ENCODE measurements around the gene GHR.

GHR gene

GRCh38 chr5:42689391-42689790 lies 266.2 kb downstream of the GHR start:
- no peak for TF ChIP-seq CTCF (conservative IDR thresholded peaks at IDR 0.05; ENCODE audit: low read depth, low read length)
- DNase-seq (ENCODE audit: low read depth), result no peak

GRCh38 chr5:42691413-42691937 lies 268.2 kb downstream of the GHR start:
- TF ChIP-seq CTCF (conservative IDR thresholded peaks at IDR 0.05; ENCODE audit: low read depth, low read length), result no peak
- peak; percentile 5 for DNase-seq (ENCODE audit: low read depth)
- H3K4me3 ChIP-seq (ENCODE audit: low read depth, low read length), result no peak overlapping the region

More at GRCh38 chr5:42689391-42689790, 266.2 kb downstream of the GHR start:
- no peak overlapping the region for H3K4me3 ChIP-seq (ENCODE audit: low read depth, low read length)

GRCh38 chr5:42701351-42702059 lies 278.3 kb downstream of the GHR start:
- DNase-seq (ENCODE audit: low read depth), result no peak
- TF ChIP-seq CTCF (conservative IDR thresholded peaks at IDR 0.05; ENCODE audit: low read depth, low read length), result no peak
- H3K4me3 ChIP-seq (ENCODE audit: low read depth, low read length), result no peak overlapping the region

GRCh38 chr5:42703238-42703637 lies 280.0 kb downstream of the GHR start:
- no peak for TF ChIP-seq CTCF (conservative IDR thresholded peaks at IDR 0.05; ENCODE audit: low read depth, low read length)
- H3K4me3 ChIP-seq (ENCODE audit: low read depth, low read length), result no peak overlapping the region
- no peak for DNase-seq (ENCODE audit: low read depth)

- DNase-seq (ENCODE audit: low read depth), result no peak
Measured at GRCh38 chr5:42715785-42716184, 292.5 kb downstream of the GHR start.

GRCh38 chr5:42718591-42718990 lies 295.4 kb downstream of the GHR start:
- DNase-seq (ENCODE audit: low read depth), result peak; percentile 35
- TF ChIP-seq CTCF (conservative IDR thresholded peaks at IDR 0.05; ENCODE audit: low read depth, low read length), result no peak
- no peak overlapping the region for H3K4me3 ChIP-seq (ENCODE audit: low read depth, low read length)

More at GRCh38 chr5:42715785-42716184, 292.5 kb downstream of the GHR start:
- no peak for TF ChIP-seq CTCF (conservative IDR thresholded peaks at IDR 0.05; ENCODE audit: low read depth, low read length)
- H3K4me3 ChIP-seq (ENCODE audit: low read depth, low read length), result no peak overlapping the region

- no peak overlapping the region for H3K4me3 ChIP-seq (ENCODE audit: low read depth, low read length)
- no peak for TF ChIP-seq CTCF (conservative IDR thresholded peaks at IDR 0.05; ENCODE audit: low read depth, low read length)
- DNase-seq (ENCODE audit: low read depth), result no peak
Measured at GRCh38 chr5:42719034-42719433, 295.8 kb downstream of the GHR start.

All from choroid plexus epithelial cell (primary cell).